Ishikawa (cell line): ENCODE data around the gene NKX3-2.

ENCODE experiments used
- CEBPB ChIP-seq: IDR thresholded peaks from 2 replicates; pipeline ENCODE4 v1.6.1; 2012
- CREB1 ChIP-seq: IDR thresholded peaks from 2 replicates; pipeline ENCODE4 v1.6.1; 2012; ENCODE audit warnings: low read depth
- EGR1 ChIP-seq: IDR thresholded peaks from 2 replicates; pipeline ENCODE4 v1.6.1; 2012
- EP300 ChIP-seq: IDR thresholded peaks from 2 replicates; pipeline ENCODE4 v1.6.1; 2012; ENCODE audit warnings: borderline replicate concordance
- FOXM1 ChIP-seq: IDR thresholded peaks from 2 replicates; pipeline ENCODE4 v1.6.1; 2012; ENCODE audit warnings: low read depth, borderline replicate concordance
- NFIC ChIP-seq: IDR thresholded peaks from 2 replicates; pipeline ENCODE4 v1.6.1; 2012
- RAD21 ChIP-seq: IDR thresholded peaks from 2 replicates; pipeline ENCODE4 v1.6.1; 2012; ENCODE audit warnings: low read depth
- TAF1 ChIP-seq: IDR thresholded peaks from 2 replicates; pipeline ENCODE4 v1.6.1; 2012; ENCODE audit warnings: low read depth, mild to moderate bottlenecking
- TCF12 ChIP-seq: IDR thresholded peaks from 2 replicates; pipeline ENCODE4 v1.6.1; 2012; ENCODE audit warnings: low read depth
- TEAD4 ChIP-seq: IDR thresholded peaks from 2 replicates; pipeline ENCODE4 v1.6.1; 2012
- YY1 ChIP-seq: IDR thresholded peaks from 2 replicates; pipeline ENCODE4 v1.6.1; 2012; ENCODE audit warnings: low read depth
- ZBTB7A ChIP-seq: IDR thresholded peaks from 2 replicates; pipeline ENCODE4 v1.6.1; 2012; ENCODE audit warnings: low read depth
- TF ChIP-seq, protein P1 (sequence below): IDR thresholded peaks from 2 replicates; pipeline ENCODE4 v1.6.1; 2012; ENCODE audit warnings: low read depth, mild to moderate bottlenecking
- TF ChIP-seq, protein P2 (sequence below): IDR thresholded peaks from 2 replicates; pipeline ENCODE4 v1.6.1; 2012
- TF ChIP-seq, protein P3 (sequence below): IDR thresholded peaks from 2 replicates; pipeline ENCODE4 v1.6.1; 2012

NKX3-2 gene

DNA sequence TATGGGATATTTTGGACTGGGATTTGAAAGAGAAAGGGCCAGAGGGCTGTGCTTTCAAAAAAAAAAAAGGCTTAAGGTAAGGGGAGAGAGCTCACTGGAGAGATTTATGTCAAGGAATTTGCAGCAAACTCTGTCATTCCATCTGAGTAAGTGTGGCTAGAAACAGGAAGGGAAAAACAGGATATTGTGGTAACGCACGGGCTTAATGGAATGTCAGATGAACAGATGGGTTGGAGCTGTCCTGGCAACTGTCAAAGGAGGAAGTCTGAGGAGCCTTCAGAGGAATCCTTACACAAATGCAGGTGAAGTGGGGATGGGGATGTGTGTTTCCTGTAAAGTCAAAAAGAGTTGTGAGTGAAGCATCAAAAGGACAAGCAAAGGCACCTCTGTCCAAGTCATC, 15.1 kb upstream of the NKX3-2 start:
- no peak for TF ChIP-seq TCF12
- no peak for TF ChIP-seq ZBTB7A
- no peak for TF ChIP-seq RAD21
- TF ChIP-seq, protein P1, sequence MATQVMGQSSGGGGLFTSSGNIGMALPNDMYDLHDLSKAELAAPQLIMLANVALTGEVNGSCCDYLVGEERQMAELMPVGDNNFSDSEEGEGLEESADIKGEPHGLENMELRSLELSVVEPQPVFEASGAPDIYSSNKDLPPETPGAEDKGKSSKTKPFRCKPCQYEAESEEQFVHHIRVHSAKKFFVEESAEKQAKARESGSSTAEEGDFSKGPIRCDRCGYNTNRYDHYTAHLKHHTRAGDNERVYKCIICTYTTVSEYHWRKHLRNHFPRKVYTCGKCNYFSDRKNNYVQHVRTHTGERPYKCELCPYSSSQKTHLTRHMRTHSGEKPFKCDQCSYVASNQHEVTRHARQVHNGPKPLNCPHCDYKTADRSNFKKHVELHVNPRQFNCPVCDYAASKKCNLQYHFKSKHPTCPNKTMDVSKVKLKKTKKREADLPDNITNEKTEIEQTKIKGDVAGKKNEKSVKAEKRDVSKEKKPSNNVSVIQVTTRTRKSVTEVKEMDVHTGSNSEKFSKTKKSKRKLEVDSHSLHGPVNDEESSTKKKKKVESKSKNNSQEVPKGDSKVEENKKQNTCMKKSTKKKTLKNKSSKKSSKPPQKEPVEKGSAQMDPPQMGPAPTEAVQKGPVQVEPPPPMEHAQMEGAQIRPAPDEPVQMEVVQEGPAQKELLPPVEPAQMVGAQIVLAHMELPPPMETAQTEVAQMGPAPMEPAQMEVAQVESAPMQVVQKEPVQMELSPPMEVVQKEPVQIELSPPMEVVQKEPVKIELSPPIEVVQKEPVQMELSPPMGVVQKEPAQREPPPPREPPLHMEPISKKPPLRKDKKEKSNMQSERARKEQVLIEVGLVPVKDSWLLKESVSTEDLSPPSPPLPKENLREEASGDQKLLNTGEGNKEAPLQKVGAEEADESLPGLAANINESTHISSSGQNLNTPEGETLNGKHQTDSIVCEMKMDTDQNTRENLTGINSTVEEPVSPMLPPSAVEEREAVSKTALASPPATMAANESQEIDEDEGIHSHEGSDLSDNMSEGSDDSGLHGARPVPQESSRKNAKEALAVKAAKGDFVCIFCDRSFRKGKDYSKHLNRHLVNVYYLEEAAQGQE, result no peak
- TF ChIP-seq, protein P2, sequence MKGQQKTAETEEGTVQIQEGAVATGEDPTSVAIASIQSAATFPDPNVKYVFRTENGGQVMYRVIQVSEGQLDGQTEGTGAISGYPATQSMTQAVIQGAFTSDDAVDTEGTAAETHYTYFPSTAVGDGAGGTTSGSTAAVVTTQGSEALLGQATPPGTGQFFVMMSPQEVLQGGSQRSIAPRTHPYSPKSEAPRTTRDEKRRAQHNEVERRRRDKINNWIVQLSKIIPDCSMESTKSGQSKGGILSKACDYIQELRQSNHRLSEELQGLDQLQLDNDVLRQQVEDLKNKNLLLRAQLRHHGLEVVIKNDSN, result no peak
- TF ChIP-seq TAF1, result no peak
- TF ChIP-seq EP300, result no peak
- TF ChIP-seq EGR1, result no peak
- TF ChIP-seq, protein P3, sequence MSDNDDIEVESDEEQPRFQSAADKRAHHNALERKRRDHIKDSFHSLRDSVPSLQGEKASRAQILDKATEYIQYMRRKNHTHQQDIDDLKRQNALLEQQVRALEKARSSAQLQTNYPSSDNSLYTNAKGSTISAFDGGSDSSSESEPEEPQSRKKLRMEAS, result no peak
- no peak for TF ChIP-seq CEBPB
- TF ChIP-seq NFIC, result no peak
- no peak for TF ChIP-seq CREB1
- no peak for TF ChIP-seq TEAD4

DNA sequence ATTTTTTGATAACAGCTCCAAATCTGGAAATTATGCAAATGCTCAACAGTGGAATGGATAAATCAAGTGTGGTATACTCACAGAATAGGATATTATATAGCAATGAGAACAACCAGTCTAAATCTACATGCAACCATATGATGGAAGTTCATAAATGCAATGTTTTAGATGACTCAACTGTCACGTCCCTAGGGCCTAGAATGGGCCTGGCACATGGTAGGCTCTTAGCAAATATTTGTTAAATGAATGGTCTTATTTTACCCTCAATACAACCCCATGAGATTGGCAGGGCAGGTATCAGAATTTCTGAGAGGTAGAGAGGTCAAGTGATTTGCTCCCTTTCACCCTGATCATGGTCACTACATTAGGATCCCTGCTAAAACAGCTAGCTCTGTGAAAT, 14.6 kb upstream of the NKX3-2 start:
- TF ChIP-seq FOXM1 (no peak), TCF12 (no peak), EGR1 (no peak), CEBPB (no peak), TAF1 (no peak), YY1 (no peak), NFIC (no peak), TEAD4 (no peak), RAD21 (no peak), CREB1 (no peak), EP300 (no peak), ZBTB7A (no peak)
- TF ChIP-seq, protein P3, result no peak
- TF ChIP-seq, protein P1, result no peak
- TF ChIP-seq, protein P2, result no peak

DNA sequence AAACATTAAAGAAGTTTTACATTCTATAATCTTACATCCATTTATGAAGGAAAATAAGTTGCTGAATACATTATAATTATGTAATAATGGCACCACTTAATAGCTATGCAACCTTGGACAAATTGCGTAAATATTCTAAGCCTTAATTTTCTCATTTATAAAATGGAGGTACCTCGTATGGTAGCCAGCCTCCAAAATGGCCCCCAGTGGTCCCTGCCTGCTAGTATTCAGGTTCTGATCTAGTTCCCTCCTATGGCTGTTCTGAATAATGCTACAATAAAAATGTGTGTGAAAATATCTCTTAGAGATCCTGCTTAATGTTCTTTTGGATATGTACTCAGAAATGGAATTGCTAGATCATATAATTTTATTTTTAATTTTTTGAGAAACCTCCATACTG, 11.0 kb upstream of the NKX3-2 start:
- TF ChIP-seq RAD21 (no peak), EGR1 (no peak), TEAD4 (no peak), CEBPB (no peak), YY1 (no peak), TCF12 (no peak), FOXM1 (no peak), TAF1 (no peak), CREB1 (no peak), EP300 (no peak)
- TF ChIP-seq, protein P1, result no peak
- TF ChIP-seq, protein P2, result no peak

DNA sequence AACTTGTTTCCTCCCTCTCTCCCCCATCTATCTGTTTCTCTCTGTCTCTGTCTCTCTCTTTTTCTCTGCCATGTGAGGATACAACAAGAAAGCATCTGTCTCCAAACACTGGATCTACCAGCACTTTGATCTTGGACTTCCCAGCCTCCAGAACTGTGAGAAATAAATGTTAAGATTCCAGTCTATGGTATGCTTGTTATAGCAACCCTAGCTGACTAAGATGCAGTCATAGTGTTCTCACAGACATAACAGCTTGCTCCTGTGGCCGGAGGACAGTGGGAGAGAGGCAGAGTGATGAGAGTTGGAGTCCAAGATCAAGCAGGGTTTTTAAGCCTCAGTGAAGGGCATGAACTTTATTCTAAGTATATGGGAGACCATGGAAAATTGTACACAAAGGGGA, 8.8 kb upstream of the NKX3-2 start:
- TF ChIP-seq, protein P3, result no peak
- TF ChIP-seq TCF12, result no peak
- TF ChIP-seq TAF1, result no peak
